H1 (cell line): ENCODE results near the gene MSI2. TPM values are rescaled to one million over a fixed set of nuclear protein-coding genes. Genes with fewer than 3 reads are reported as not detected.

Source experiments
- CTBP2 ChIP-seq: IDR thresholded peaks from 2 replicates; pipeline ENCODE4 v1.7.0; 2011; ENCODE audit warnings: borderline replicate concordance, mild to moderate bottlenecking, moderate library complexity, mixed read lengths, low read length; ENCODE audit not compliant: insufficient read depth, insufficient read length
- polyA plus RNA-seq, 7 experiments: library from polyadenylated mRNA; depleted of rRNA in 3 of 7; stranded (reverse) in 5 of 7; unstranded in 2 of 7; fragments of >200 nt in 5 of 7; fragments of 200-250 nt in 2 of 7; gene quantifications; 1 replicate in 5 of 7; 2 replicates in 1 of 7; 4 replicates in 1 of 7; pipeline versions ENCODE4 v1.2.1 to v1.2.3, GENCODE V29; 2011 to 2013; ENCODE audit warnings: missing spikeins in 2 of 7, mixed read lengths in 2 of 7
- total RNA-seq: library from RNA; stranded (reverse); fragmentation: NEBNext Ultra II Directional; extraction: Animal tissue kit (Norgen Biotek cat#: 25700); gene quantifications from 2 replicates; pipeline ENCODE4 v1.2.1, GENCODE V29; 2021

Gene MSI2
- total and polyA plus RNA-seq, 2 of the 8 experiments (the other 6 are each of a cell fraction or from before 2014, with no cell fraction given), result 36.7 to 80.6 TPM

DNA sequence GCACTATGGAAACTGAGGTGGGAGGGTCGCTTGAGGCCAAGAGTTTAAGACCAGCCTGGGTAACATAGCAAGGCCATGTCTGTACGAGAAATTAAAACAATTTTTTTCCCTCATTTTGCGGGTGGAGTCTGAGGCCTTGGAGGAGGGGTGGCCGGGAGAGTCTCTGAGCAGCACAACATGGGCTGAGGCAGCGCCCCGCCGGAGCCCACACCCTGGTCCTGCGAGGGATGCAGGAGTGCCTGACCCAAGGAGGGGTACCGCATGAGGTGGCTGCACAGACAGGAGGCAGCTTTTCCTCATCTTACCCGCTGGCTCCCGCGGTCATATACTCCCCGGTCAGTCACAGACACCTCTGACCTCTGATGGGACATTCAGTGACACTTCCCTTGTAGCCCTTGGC lies 67.7 kb downstream of the MSI2 start (continued):
- no peak for TF ChIP-seq CTBP2
